Neuron (in vitro differentiated cells): ENCODE data around the gene LPCAT1.

ENCODE experiments used
- H2AFZ ChIP-seq: one replicate; pipeline ENCODE4 v1.6.1; 2013; ENCODE audit warnings: low read depth, mild to moderate bottlenecking, inconsistent platforms, low read length, moderate library complexity
- H3K27me3 ChIP-seq: one replicate; pipeline ENCODE4 v1.6.1; 2013; ENCODE audit warnings: low read length; ENCODE audit not compliant: insufficient read depth
- H3K36me3 ChIP-seq: one replicate; pipeline ENCODE4 v1.6.1; 2013; ENCODE audit warnings: low read length; ENCODE audit not compliant: insufficient read depth
- H3K4me1 ChIP-seq: one replicate; pipeline ENCODE4 v1.6.1; 2013; ENCODE audit warnings: low read length; ENCODE audit not compliant: insufficient read depth
- H3K4me3 ChIP-seq: 2 replicates; pipeline ENCODE4 v1.5.1; 2013; ENCODE audit warnings: mild to moderate bottlenecking, low read length, moderate library complexity
- H3K9me3 ChIP-seq: one replicate; pipeline ENCODE4 v1.6.1; 2013; ENCODE audit warnings: low read length

Gene LPCAT1

GRCh38 chr5:1437226-1437829, 86.4 kb downstream of the LPCAT1 start:
- Histone ChIP-seq H2AFZ (no peak overlapping the region), H3K9me3 (peaks cover 2% of the 10 kb centered on the region), H3K36me3 (no peaks in the 10 kb centered on the region), H3K4me3 (no peak overlapping the region), H3K4me1 (no peaks in the 10 kb centered on the region), H3K27me3 (peaks cover 17% of the 10 kb centered on the region)

- H3K4me1 ChIP-seq = no peaks in the 10 kb centered on the region
- H3K36me3 ChIP-seq = no peaks in the 10 kb centered on the region
- peaks cover 14% of the 10 kb centered on the region for H3K27me3 ChIP-seq
- no peak overlapping the region for H2AFZ ChIP-seq
- H3K4me3 ChIP-seq = no peak overlapping the region
- peaks cover 2% of the 10 kb centered on the region for H3K9me3 ChIP-seq
Observed at GRCh38 chr5:1436681-1437080, 87.1 kb downstream of the LPCAT1 start.

GRCh38 chr5:1436036-1436435, 87.7 kb downstream of the LPCAT1 start:
- peaks cover 2% of the 10 kb centered on the region for H3K9me3 ChIP-seq
- no peak overlapping the region for H2AFZ ChIP-seq
- H3K4me1 ChIP-seq = no peaks in the 10 kb centered on the region
- H3K27me3 ChIP-seq = peaks cover 11% of the 10 kb centered on the region
- no peak overlapping the region for H3K4me3 ChIP-seq
- H3K36me3 ChIP-seq = no peaks in the 10 kb centered on the region

GRCh38 chr5:1435369-1435768, 88.4 kb downstream of the LPCAT1 start:
- Histone ChIP-seq H3K27me3 (peaks cover 7% of the 10 kb centered on the region), H3K9me3 (peaks cover 2% of the 10 kb centered on the region), H3K36me3 (no peaks in the 10 kb centered on the region), H3K4me3 (no peak overlapping the region), H3K4me1 (no peaks in the 10 kb centered on the region), H2AFZ (no peak overlapping the region)

DNA sequence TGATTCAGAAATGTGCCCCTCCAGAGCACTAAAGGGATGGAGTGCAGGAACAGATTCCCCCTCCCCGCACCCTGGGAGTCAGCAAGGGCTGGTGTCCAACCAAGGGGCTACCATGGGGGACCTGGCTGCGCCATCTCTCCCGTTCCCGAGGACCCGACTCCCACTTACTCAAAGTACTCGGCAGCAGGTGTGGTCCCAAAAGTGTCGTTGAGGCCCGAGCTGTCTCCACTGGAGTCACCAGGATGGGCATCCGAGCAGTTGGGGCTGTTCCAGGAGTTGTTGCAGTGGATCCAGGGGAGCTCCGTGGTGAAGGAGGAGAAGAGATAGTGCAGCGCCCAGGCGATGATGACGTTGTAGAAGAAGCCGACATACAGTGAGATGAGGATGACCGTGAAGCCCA, 91.5 kb downstream of the LPCAT1 start:
- no peaks in the 10 kb centered on the region for H3K36me3 ChIP-seq
- no peak overlapping the region for H2AFZ ChIP-seq

DNA sequence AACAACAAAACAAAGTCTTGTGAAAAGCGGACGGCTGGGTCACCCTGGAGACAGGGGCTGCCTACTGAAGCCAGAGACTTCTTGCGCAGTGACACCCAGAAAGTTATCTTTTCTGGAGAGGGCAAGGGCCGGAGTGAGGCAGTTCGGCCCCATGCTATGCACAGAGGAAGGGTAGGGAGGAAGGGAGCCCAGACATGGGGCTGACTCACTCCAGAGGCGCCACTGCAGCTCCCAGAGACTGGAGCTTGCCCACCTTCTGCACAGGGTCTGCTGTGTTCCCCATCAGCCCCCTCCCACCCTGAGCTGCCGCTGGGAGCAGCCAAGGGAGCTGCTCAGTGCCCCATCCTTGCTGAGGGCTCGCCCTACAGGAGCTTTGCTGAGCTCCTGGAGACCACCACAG, 91.9 kb downstream of the LPCAT1 start:
- Histone ChIP-seq H3K27me3 (peaks cover 2% of the 10 kb centered on the region), H3K9me3 (peaks cover 2% of the 10 kb centered on the region), H2AFZ (no peak overlapping the region), H3K4me3 (no peak overlapping the region), H3K36me3 (no peaks in the 10 kb centered on the region), H3K4me1 (no peaks in the 10 kb centered on the region)

More for the DNA sequence above, 91.5 kb downstream of the LPCAT1 start:
- Histone ChIP-seq H3K4me1 (no peaks in the 10 kb centered on the region), H3K4me3 (no peak overlapping the region), H3K9me3 (peaks cover 2% of the 10 kb centered on the region), H3K27me3 (peaks cover 3% of the 10 kb centered on the region)

DNA sequence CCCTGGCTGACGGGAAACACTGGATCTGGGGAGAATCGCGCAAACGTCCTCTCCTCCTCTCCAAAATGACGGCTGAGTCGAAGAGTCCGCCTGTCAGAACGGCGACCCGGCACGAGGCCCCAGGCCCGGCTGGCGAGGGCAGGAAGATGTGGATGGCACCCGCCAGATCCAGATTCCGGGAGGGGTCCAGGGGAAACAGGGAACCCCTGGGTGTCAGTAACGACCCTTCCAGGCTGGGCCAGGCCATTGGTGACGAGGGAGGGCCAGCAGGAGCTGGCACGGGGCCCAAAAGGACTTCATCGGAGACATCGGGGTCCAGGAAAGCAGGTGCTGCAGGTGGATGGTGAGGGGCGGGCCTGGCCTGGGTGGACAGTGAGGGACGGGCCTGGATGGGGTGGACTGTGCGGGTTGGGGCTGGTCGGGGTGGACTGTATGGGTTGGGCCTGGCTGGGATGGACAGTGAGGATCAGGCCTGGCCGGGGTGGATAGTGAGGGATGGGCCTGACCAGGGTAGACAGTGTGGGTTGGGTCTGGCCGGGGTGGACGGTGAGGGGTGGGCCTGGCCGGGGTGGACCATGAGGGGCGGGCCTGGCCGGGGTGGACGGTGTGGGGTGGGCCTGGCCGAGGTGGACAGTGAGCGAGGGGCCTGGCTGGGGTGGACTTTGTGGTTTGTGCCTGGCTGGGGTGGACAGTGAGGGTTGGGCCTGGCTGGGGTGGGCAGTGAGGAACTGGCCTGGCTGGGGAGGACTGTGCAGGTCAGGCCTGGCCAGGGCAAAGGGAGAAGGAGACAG, 92.5 kb downstream of the LPCAT1 start:
- H3K36me3 ChIP-seq = no peaks in the 10 kb centered on the region
- no peaks in the 10 kb centered on the region for H3K4me1 ChIP-seq
- peaks cover 2% of the 10 kb centered on the region for H3K9me3 ChIP-seq
- no peak overlapping the region for H3K4me3 ChIP-seq
- H3K27me3 ChIP-seq = peaks cover 2% of the 10 kb centered on the region
- H2AFZ ChIP-seq = no peak overlapping the region

- Histone ChIP-seq H3K9me3 (peaks cover 2% of the 10 kb centered on the region), H3K4me1 (no peaks in the 10 kb centered on the region), H3K36me3 (no peaks in the 10 kb centered on the region), H2AFZ (no peak overlapping the region), H3K4me3 (no peak overlapping the region), H3K27me3 (peaks cover 2% of the 10 kb centered on the region)
Observed at GRCh38 chr5:1430121-1430795, 93.5 kb downstream of the LPCAT1 start.

- no peak overlapping the region for H2AFZ ChIP-seq
- peaks cover 2% of the 10 kb centered on the region for H3K27me3 ChIP-seq
- peaks cover 2% of the 10 kb centered on the region for H3K9me3 ChIP-seq
- H3K4me1 ChIP-seq = no peaks in the 10 kb centered on the region
- H3K4me3 ChIP-seq = no peak overlapping the region
- H3K36me3 ChIP-seq = no peaks in the 10 kb centered on the region
Observed at GRCh38 chr5:1429496-1429895, 94.3 kb downstream of the LPCAT1 start.

- Histone ChIP-seq H3K27me3 (peaks cover 2% of the 10 kb centered on the region), H2AFZ (no peak overlapping the region), H3K4me1 (no peaks in the 10 kb centered on the region), H3K36me3 (no peaks in the 10 kb centered on the region), H3K4me3 (no peak overlapping the region), H3K9me3 (peaks cover 5% of the 10 kb centered on the region)
Observed at GRCh38 chr5:1429066-1429465, 94.7 kb downstream of the LPCAT1 start.

DNA sequence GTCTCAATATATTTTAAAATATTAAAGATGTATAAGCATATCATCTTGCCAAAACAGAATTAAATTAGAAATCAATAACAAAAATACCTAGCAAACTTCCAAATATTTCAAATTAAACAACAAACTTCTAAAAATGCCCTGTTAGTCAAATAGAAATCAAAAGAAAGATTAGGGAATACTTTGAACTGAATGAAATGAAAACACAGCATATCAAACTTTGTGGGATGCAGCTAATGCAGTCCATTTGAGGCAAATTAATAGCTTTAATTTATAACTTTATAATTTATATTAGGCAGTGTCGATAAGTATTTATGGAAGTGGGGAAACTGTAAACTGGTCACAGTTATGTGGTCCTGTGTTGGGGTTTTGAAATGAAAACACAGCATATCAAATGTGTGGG, 95.7 kb downstream of the LPCAT1 start:
- Histone ChIP-seq H3K4me3 (no peak overlapping the region), H3K36me3 (no peaks in the 10 kb centered on the region), H2AFZ (no peak overlapping the region), H3K27me3 (peaks cover 2% of the 10 kb centered on the region), H3K9me3 (peaks cover 4% of the 10 kb centered on the region), H3K4me1 (no peaks in the 10 kb centered on the region)

- H3K9me3 ChIP-seq = peaks cover 4% of the 10 kb centered on the region
- no peak overlapping the region for H3K4me3 ChIP-seq
- no peak overlapping the region for H2AFZ ChIP-seq
- H3K27me3 ChIP-seq = peaks cover 2% of the 10 kb centered on the region
- no peaks in the 10 kb centered on the region for H3K36me3 ChIP-seq
- H3K4me1 ChIP-seq = no peaks in the 10 kb centered on the region
Observed at GRCh38 chr5:1424716-1425115, 99.0 kb downstream of the LPCAT1 start.

DNA sequence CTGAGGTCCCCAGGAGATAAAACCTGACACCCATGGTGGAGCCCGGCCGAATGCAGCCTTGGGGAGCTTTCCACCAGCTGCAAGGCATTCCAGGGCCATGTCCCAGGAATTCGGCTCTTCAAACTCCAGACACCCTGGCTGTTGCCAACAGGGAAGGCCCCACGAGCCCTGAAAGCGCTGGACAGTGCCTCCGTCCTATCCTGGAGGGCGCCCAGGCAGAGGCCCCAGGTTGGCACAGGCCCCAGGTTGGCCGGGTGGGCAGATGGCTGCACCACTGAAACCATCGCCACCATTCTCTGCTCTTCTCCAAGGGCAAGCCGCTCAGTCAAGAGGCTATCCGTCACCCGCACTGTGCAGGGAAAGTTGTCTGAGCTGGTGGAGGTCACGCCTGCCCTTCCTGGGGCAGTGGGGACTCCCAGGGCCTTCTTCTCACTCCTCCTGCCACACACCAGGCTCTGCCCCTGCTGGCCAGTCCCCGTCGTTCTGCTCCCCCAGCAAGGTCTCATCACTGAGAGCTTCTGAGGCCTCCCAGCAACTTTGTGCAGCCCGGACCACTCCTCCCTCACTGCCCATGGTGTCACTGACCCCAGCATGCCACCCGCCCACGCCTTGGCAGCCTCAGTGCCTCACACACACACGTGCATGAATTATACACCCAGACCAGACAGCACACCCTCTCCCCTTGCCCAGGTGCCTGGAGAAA, 99.7 kb downstream of the LPCAT1 start:
- Histone ChIP-seq H2AFZ (no peak overlapping the region), H3K27me3 (no peaks in the 10 kb centered on the region), H3K4me1 (no peaks in the 10 kb centered on the region), H3K36me3 (no peaks in the 10 kb centered on the region), H3K9me3 (peaks cover 4% of the 10 kb centered on the region), H3K4me3 (no peak overlapping the region)
